HepG2 (cell line): Measurements from ENCODE around the gene GPHN. TPM values are rescaled to one million over a fixed set of nuclear protein-coding genes. Genes with fewer than 3 reads are reported as not detected.

Source experiments
- ATAC-seq: fragments of 200-7000 bp; cut with Tn5 transposase; 3 replicates; pipeline ENCODE4 v1.9.1; 2020; ENCODE audit warnings: mild to moderate bottlenecking, moderate library complexity
- BruUV-seq: library from RNA; stranded (reverse); fragments of 400-500 nt; replicated peaks from 2 replicates; lab custom pipeline; 2021; lab: Mats Ljungman, UMichigan
- CTCF ChIA-PET: fragments of 300-600 bp; formaldehyde crosslinking; extraction: SDS; loops from one replicate; lab custom pipeline; 2021; ENCODE audit warnings: low total read pairs, inconsistent platforms, low intra/inter-chr PET ratio; lab: Yijun Ruan, JAX
- POLR2A ChIA-PET: fragments of 350-600 bp; sonication (Branson Sonifier 250); formaldehyde crosslinking; loops from one replicate; lab custom pipeline; 2020; ENCODE audit warnings: antibody characterized with exemption, inconsistent platforms; lab: Yijun Ruan, JAX
- DNase-seq: peaks from one replicate; pipeline ENCODE4 v3.0.0-alpha.2; 2015; ENCODE audit warnings: low spot score
- FAIRE-seq: peaks from 3 replicates; lab custom pipeline; 2011; peaks lifted over from hg19 to GRCh38; lab: Jason Lieb, UNC
- H2AFZ ChIP-seq: one replicate; pipeline ENCODE4 v1.6.1; 2011; ENCODE audit warnings: low read length, inconsistent platforms
- H3K27ac ChIP-seq: fragments of 300-600 bp; 3 replicates; pipeline ENCODE4 v1.8.0; 2011; ENCODE audit warnings: mixed run types, mild to moderate bottlenecking, mixed read lengths, low read length, inconsistent platforms; ENCODE audit not compliant: insufficient read depth; ENCODE audit errors: extremely low read length
- H3K27me3 ChIP-seq, 2 experiments: fragments of 200-600 bp in 1 of 2; 2 replicates in 1 of 2; 3 replicates in 1 of 2; pipeline versions ENCODE4 v1.6.0 to v1.8.0; 2011; ENCODE audit warnings: low read length in 2 of 2, mild to moderate bottlenecking in 2 of 2, moderate library complexity in 2 of 2, inconsistent platforms in 1 of 2; ENCODE audit not compliant: insufficient read depth in 2 of 2, control insufficient read depth in 1 of 2
- H3K36me3 ChIP-seq, 2 experiments: fragments of 200-600 bp in 1 of 2; replicated peaks in 1 of 2; 2 replicates in 1 of 2; 3 replicates in 1 of 2; pipeline versions ENCODE4 v1.5.1 to v1.8.0; 2011; ENCODE audit warnings: low read length in 2 of 2, inconsistent platforms in 1 of 2; ENCODE audit not compliant: insufficient read depth in 2 of 2, control insufficient read depth in 1 of 2
- H3K4me1 ChIP-seq: 2 replicates; pipeline ENCODE4 v1.5.1; 2012; ENCODE audit warnings: low read length, inconsistent platforms; ENCODE audit not compliant: insufficient read depth
- H3K4me2 ChIP-seq: 2 replicates; pipeline ENCODE4 v1.6.0; 2011; ENCODE audit warnings: low read depth, low read length, inconsistent platforms
- H3K4me3 ChIP-seq, 3 experiments: fragments of 200-600 bp in 1 of 3; sonication (generic), shearing (Covaris generic) in 1 of 3; replicated peaks in 1 of 3; 2 replicates each; pipeline ENCODE4 v1.5.1; 2011 to 2016; ENCODE audit warnings: low read length in 3 of 3, inconsistent platforms in 2 of 3, low read depth in 2 of 3, mild to moderate bottlenecking in 2 of 3, control low read depth in 1 of 3, mixed read lengths in 1 of 3; ENCODE audit not compliant: insufficient read depth in 1 of 3
- H3K79me2 ChIP-seq: one replicate; pipeline ENCODE4 v1.6.1; 2011; ENCODE audit warnings: low read length, inconsistent platforms; ENCODE audit not compliant: insufficient read depth
- H3K9ac ChIP-seq: 2 replicates; pipeline ENCODE4 v1.6.0; 2011; ENCODE audit warnings: mild to moderate bottlenecking, low read depth, low read length, inconsistent platforms; ENCODE audit not compliant: insufficient read depth
- H3K9me3 ChIP-seq: 2 replicates; pipeline ENCODE4 v1.5.1; 2012; ENCODE audit warnings: mild to moderate bottlenecking, low read length
- H4K20me1 ChIP-seq: 2 replicates; pipeline ENCODE4 v1.6.0; 2011; ENCODE audit warnings: inconsistent platforms, mild to moderate bottlenecking, low read length, moderate library complexity; ENCODE audit not compliant: insufficient read depth
- JDP2 ChIP-seq: sonication (generic); formaldehyde crosslinking; IDR thresholded peaks from 2 replicates; pipeline ENCODE4 v1.8.1; 2022; ENCODE audit warnings: missing genetic modification reagents, borderline replicate concordance
- PITX1 ChIP-seq: sonication (generic); formaldehyde crosslinking; IDR thresholded peaks from 2 replicates; pipeline ENCODE4 v1.5.1; 2020; ENCODE audit warnings: mild to moderate bottlenecking, missing genetic modification reagents
- ZNF101 ChIP-seq: sonication (generic); formaldehyde crosslinking; IDR thresholded peaks from 2 replicates; pipeline ENCODE4 v1.4.0; 2020; ENCODE audit warnings: mild to moderate bottlenecking, low read depth, missing genetic modification reagents, borderline replicate concordance
- ZNF17 ChIP-seq: sonication (generic); formaldehyde crosslinking; IDR thresholded peaks from 2 replicates; pipeline ENCODE4 v1.5.0; 2020; ENCODE audit warnings: mild to moderate bottlenecking, missing genetic modification reagents
- ZNF609 ChIP-seq: sonication (generic); formaldehyde crosslinking; IDR thresholded peaks from 2 replicates; pipeline ENCODE4 v1.4.0; 2020; ENCODE audit warnings: mild to moderate bottlenecking, missing genetic modification reagents, borderline replicate concordance
- ZNF652 ChIP-seq: IDR thresholded peaks from 2 replicates; pipeline ENCODE4 v1.6.1; 2016; ENCODE audit warnings: low read depth, borderline replicate concordance
- ZNF781 ChIP-seq: sonication (generic); formaldehyde crosslinking; IDR thresholded peaks from 2 replicates; pipeline ENCODE4 v1.5.1; 2020; ENCODE audit warnings: borderline replicate concordance, mild to moderate bottlenecking, missing genetic modification reagents; ENCODE audit errors: not compliant biosample characterization
- WGBS: methylation state at CpG from one replicate; pipeline ENCODE4 v1.1.6; 2017; ENCODE audit warnings: low lambda C conversion rate; 5-methylcytosine and 5-hydroxymethylcytosine counted together
- in situ Hi-C: cut with HindIII; loops from 2 replicates; pipeline ENCODE4 v1.10.0; 2017; ENCODE audit warnings: low pct_unique_long_range_greater_than_20kb; ENCODE audit not compliant: extremely low pct_ligation_motif_present
- intact Hi-C: fragments of 100-400 bp; cut with micrococcal nuclease; formaldehyde crosslinking; loops from one replicate; pipeline ENCODE4 v1.10.0; 2022; ENCODE audit not compliant: unreplicated experiment
- polyA plus RNA-seq, 8 experiments: library from polyadenylated mRNA; depleted of rRNA in 3 of 8; stranded (reverse) in 7 of 8; unstranded in 1 of 8; fragments of >200 nt; fragmentation: Illumina TruSeq in 4 of 8; extraction: Trizol in 4 of 8; gene quantifications; 2 replicates each; pipeline versions ENCODE4 v1.2.1 to v1.2.3, GENCODE V29; 2011 to 2016; ENCODE audit warnings: low read depth in 4 of 8, missing spikeins in 1 of 8, mixed read lengths in 1 of 8; ENCODE audit not compliant: insufficient read depth in 1 of 8
- total RNA-seq, 5 experiments: library from RNA; depleted of rRNA; stranded (reverse); fragments of >200 nt; fragmentation: Illumina TruSeq; extraction: Trizol; gene quantifications; 2 replicates each; pipeline ENCODE4 v1.2.3, GENCODE V29; 2016; ENCODE audit warnings: low read depth in 1 of 5
- TF ChIP-seq, protein P1 (sequence below): sonication (generic); formaldehyde crosslinking; IDR thresholded peaks from 2 replicates; pipeline ENCODE4 v1.5.1; 2020; ENCODE audit warnings: missing genetic modification reagents, mild to moderate bottlenecking, borderline replicate concordance
- TF ChIP-seq, protein P2 (sequence below): sonication (generic); formaldehyde crosslinking; IDR thresholded peaks from 2 replicates; pipeline ENCODE4 v1.8.1; 2022; ENCODE audit warnings: mild to moderate bottlenecking, missing genetic modification reagents

GPHN gene
- total and polyA plus RNA-seq, 2 of the 13 experiments (the other 11 are each of a cell fraction or from before 2014, with no cell fraction given), result 12.7 to 19.2 TPM

DNA sequence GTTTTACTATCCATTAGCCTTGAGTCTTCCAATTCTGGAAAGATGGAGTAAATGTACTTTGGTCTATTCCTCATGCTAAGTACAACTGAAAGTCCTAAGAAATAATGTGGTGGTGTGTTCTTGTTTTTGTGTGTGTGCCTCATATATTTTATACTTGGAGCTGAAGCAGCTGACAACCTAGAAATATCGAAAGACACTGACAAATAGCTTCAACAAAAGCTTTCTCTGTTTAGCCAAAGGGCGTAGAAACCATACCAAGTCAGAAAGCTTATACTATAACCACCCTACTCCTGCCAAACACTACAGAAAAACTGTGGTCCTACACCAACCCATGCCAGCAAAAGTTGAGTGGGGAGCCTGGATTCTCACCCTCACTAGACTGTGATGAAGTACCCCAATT, 188.4 kb downstream of the GPHN start:
- Histone ChIP-seq H3K9ac (no peak overlapping the region), H3K9me3 (no peaks in the 10 kb centered on the region), H3K4me3 (no peak overlapping the region), H3K4me1 (no peaks in the 10 kb centered on the region), H4K20me1 (no peaks in the 10 kb centered on the region), H3K79me2 (no peaks in the 10 kb centered on the region), H3K4me2 (no peak overlapping the region), H3K36me3 (no peaks in the 10 kb centered on the region), H3K27me3 (no peaks in the 10 kb centered on the region), H2AFZ (no peak overlapping the region), H3K27ac (no peak overlapping the region)
- ChIA-PET CTCF (no interaction called here), POLR2A (no interaction called here)
- intact Hi-C loops (no loop called here), in situ Hi-C loops (no loop called here)
- 92% methylated on average over 2 of the region's 2 CpGs for WGBS
- no peak for TF ChIP-seq ZNF101 (CRISPR knock-in tag)
- TF ChIP-seq, protein P1, sequence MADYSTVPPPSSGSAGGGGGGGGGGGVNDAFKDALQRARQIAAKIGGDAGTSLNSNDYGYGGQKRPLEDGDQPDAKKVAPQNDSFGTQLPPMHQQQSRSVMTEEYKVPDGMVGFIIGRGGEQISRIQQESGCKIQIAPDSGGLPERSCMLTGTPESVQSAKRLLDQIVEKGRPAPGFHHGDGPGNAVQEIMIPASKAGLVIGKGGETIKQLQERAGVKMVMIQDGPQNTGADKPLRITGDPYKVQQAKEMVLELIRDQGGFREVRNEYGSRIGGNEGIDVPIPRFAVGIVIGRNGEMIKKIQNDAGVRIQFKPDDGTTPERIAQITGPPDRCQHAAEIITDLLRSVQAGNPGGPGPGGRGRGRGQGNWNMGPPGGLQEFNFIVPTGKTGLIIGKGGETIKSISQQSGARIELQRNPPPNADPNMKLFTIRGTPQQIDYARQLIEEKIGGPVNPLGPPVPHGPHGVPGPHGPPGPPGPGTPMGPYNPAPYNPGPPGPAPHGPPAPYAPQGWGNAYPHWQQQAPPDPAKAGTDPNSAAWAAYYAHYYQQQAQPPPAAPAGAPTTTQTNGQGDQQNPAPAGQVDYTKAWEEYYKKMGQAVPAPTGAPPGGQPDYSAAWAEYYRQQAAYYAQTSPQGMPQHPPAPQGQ (CRISPR knock-in tag), result no peak
- TF ChIP-seq JDP2 (CRISPR knock-in tag), result no peak
- no peak for TF ChIP-seq PITX1 (CRISPR knock-in tag)
- no peak for TF ChIP-seq ZNF17
- no peak for TF ChIP-seq ZNF652
- DNase-seq (no peak), ATAC-seq (no peak), FAIRE-seq (no peak)
- no TSS peak for BruUV-seq

DNA sequence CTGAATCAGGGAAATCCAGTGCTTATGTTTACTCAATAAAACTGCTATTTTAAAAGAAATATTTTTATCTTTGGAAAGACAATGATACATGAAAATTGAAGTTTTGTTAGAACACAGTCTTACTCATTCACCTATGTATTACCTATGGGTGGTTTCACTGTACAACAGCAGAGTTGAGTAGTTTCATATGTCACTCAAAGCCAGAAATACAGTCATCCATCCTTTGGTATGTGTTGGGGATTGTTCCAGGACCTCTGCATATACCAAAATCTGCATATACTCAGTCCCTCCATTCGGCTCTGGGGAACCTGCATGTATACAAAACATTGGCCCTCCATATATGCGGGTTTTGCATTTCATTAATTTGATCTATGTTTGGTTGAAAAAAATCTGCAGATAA, 190.6 kb downstream of the GPHN start:
- H3K9me3 ChIP-seq, result no peaks in the 10 kb centered on the region
- H3K79me2 ChIP-seq, result no peaks in the 10 kb centered on the region
- ChIA-PET POLR2A (no interaction called here), CTCF (no interaction called here)
- DNase-seq (no peak), FAIRE-seq (no peak), ATAC-seq (no peak)
- TF ChIP-seq ZNF781 (CRISPR knock-in tag) (no peak), ZNF609 (no peak)
- TF ChIP-seq, protein P2, sequence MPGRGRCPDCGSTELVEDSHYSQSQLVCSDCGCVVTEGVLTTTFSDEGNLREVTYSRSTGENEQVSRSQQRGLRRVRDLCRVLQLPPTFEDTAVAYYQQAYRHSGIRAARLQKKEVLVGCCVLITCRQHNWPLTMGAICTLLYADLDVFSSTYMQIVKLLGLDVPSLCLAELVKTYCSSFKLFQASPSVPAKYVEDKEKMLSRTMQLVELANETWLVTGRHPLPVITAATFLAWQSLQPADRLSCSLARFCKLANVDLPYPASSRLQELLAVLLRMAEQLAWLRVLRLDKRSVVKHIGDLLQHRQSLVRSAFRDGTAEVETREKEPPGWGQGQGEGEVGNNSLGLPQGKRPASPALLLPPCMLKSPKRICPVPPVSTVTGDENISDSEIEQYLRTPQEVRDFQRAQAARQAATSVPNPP (CRISPR knock-in tag), result no peak
- H2AFZ ChIP-seq, result no peak overlapping the region
- no peak overlapping the region for H3K27ac ChIP-seq
- H3K27me3 ChIP-seq, result no peaks in the 10 kb centered on the region
- no peaks in the 10 kb centered on the region for H3K36me3 ChIP-seq
- H3K4me1 ChIP-seq, result no peaks in the 10 kb centered on the region
- H3K9ac ChIP-seq, result no peak overlapping the region
- H3K4me2 ChIP-seq, result no peak overlapping the region
- intact Hi-C loops (no loop called here), in situ Hi-C loops (no loop called here)
- H4K20me1 ChIP-seq, result no peaks in the 10 kb centered on the region
- 97% methylated on average over 2 of the region's 2 CpGs for WGBS
- H3K4me3 ChIP-seq, result no peak overlapping the region
- no TSS peak for BruUV-seq
